Left ventricle myocardium inferior (tissue), 1 donor: ENCODE data around the gene ANKRD27. TPM values are rescaled to one million over a fixed set of nuclear protein-coding genes. Genes with fewer than 3 reads are reported as not detected.

Source experiments
- DNase-seq: peaks from one replicate; pipeline ENCODE4 v3.0.0-alpha.2; 2020
- H3K27ac ChIP-seq: fragments of 200-600 bp; replicated peaks from 2 replicates; pipeline ENCODE4 v1.8.0; 2021
- H3K27me3 ChIP-seq: fragments of 200-600 bp; 2 replicates; pipeline ENCODE4 v1.8.0; 2021; ENCODE audit warnings: low read depth
- H3K36me3 ChIP-seq: fragments of 200-600 bp; 2 replicates; pipeline ENCODE4 v1.8.0; 2021
- H3K4me1 ChIP-seq: fragments of 200-600 bp; 2 replicates; pipeline ENCODE4 v1.8.0; 2021
- H3K4me3 ChIP-seq: fragments of 200-600 bp; 2 replicates; pipeline ENCODE4 v1.8.0; 2021; ENCODE audit warnings: mild to moderate bottlenecking, moderate library complexity
- H3K9me3 ChIP-seq: fragments of 200-600 bp; replicated peaks from 2 replicates; pipeline ENCODE4 v1.8.0; 2021
- CTCF ChIP-seq: fragments of 200-600 bp; IDR thresholded peaks from 2 replicates; pipeline ENCODE4 v1.8.0; 2021; ENCODE audit warnings: antibody characterized with exemption, mild to moderate bottlenecking, borderline replicate concordance
- intact Hi-C: fragments of 100-400 bp; cut with micrococcal nuclease; formaldehyde crosslinking; loops from one replicate; pipeline ENCODE4 v1.11.0; 2022
- total RNA-seq: library from RNA; stranded (reverse); fragmentation: NEBNext Ultra II Directional; extraction: Animal tissue kit (Norgen Biotek cat#: 25700); gene quantifications from one replicate; pipeline ENCODE4 v1.2.1, GENCODE V29; 2021
- donor health status: DM: no; HTN: yes; CAD: no; lungs with severe emphysema.

ANKRD27 gene
- total RNA-seq, 1 donor from 2014 or later: 18.0 TPM

DNA sequence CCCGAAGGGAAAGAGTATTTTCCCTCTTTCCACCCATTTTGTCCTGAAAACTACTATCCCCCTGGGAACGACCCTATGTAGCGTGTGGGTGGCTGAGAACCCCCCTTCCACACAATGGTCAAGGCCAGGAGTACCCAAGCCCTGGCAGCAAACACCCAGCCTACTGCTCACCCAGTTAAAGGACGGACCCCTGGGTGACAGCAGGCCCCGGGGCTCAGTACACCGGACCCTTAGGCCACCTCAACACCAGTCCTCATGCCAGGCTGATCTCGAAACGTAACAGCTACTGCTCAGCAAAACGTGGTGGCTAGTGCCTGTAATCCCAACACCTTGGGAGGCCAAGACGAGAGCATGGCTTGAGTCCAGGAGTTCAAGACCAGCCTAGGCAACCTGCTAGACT, 1.4 kb downstream of the ANKRD27 start:
- Histone ChIP-seq H3K9me3 (no peaks in the 10 kb centered on the region), H3K36me3 (peaks cover 11% of the 10 kb centered on the region), H3K27me3 (peaks cover 30% of the 10 kb centered on the region), H3K4me1 (peaks cover 88% of the 10 kb centered on the region), H3K27ac (peak overlapping the region; percentile 11), H3K4me3 (peak overlapping the region; percentile 94)
- intact Hi-C loops: no loop called here
- no peak for TF ChIP-seq CTCF
- no peak for DNase-seq

DNA sequence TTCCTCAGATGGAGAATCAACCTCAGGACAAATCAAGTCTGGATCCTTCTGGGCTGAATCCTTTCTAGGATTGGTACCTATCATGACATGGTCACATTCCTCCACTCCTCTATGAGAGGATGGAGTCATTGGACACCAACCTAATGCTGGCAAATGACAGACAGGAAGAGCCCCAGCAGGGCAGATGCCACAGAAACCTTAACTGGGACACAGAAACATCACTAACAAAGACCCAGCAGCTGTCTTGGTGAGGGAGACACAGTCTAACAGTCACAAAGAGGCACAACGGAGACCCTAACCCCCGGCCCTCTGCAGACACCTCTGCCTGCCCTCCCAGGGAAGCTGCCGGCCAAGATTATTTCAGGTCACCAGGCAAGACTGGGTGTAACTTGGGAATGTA, 2.1 kb downstream of the ANKRD27 start:
- Histone ChIP-seq H3K4me3 (no peak overlapping the region), H3K4me1 (peaks cover 92% of the 10 kb centered on the region)
- TF ChIP-seq CTCF: no peak

DNA sequence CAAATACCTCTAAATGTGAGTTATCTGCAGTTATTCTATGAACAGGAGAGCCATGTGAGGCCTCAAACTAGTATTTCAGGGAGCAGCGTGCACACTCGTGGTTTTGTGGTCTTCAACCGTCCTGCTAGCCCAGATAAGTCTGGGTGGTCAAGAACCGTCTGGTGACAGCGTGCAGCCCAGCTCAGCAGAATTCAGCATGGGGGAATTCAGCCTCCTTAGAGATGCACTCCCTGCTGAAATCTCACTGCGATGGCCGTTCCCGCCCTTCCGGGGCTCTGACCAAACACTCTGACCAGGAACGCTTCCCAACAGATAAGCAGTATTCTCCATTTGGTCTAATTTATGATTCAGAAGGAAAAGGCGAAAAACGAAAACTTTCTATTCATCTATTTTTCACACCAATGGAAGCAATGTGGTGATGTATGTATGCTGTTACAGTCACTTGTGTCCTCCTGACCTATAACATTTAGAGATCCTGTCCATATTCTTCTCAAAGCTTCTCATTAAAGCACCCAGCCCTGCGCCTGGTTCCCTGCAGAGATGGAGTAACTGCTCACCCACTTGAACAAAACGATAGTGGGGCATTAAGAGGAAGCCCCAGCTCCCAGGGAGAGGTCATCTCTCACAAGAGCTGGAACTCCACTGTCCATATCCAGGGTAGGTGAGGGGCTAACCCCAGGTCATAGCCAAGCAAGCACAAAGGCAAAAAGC, 2.9 kb downstream of the ANKRD27 start:
- intact Hi-C loops: no loop called here
- Histone ChIP-seq H3K9me3 (no peaks in the 10 kb centered on the region), H3K36me3 (peaks cover 12% of the 10 kb centered on the region), H3K4me3 (no peak overlapping the region), H3K4me1 (peaks cover 94% of the 10 kb centered on the region), H3K27me3 (peaks cover 14% of the 10 kb centered on the region), H3K27ac (no peak overlapping the region)
- DNase-seq: no peak
- TF ChIP-seq CTCF: no peak

More for the DNA sequence above, 2.1 kb downstream of the ANKRD27 start:
- DNase-seq: no peak
- Histone ChIP-seq H3K27ac (no peak overlapping the region), H3K9me3 (no peaks in the 10 kb centered on the region), H3K36me3 (peaks cover 11% of the 10 kb centered on the region), H3K27me3 (peaks cover 22% of the 10 kb centered on the region)
- intact Hi-C loops: no loop called here

- no peak for DNase-seq
- Histone ChIP-seq H3K9me3 (no peaks in the 10 kb centered on the region), H3K27ac (peak overlapping the region; percentile 35), H3K4me3 (no peak overlapping the region), H3K27me3 (no peaks in the 10 kb centered on the region), H3K4me1 (peaks cover 85% of the 10 kb centered on the region), H3K36me3 (peaks cover 17% of the 10 kb centered on the region)
- TF ChIP-seq CTCF: no peak
- intact Hi-C loops: no loop called here
These were observed 5.7 kb downstream of the ANKRD27 start for GRCh38 chr19:32669310-32669709.

GRCh38 chr19:32666084-32666483, 8.9 kb downstream of the ANKRD27 start:
- intact Hi-C loops: no loop called here
- no peaks in the 10 kb centered on the region for H3K27me3 ChIP-seq
- H3K36me3 ChIP-seq: peaks cover 13% of the 10 kb centered on the region
- H3K27ac ChIP-seq: peak overlapping the region; percentile 86
- H3K4me3 ChIP-seq: peak overlapping the region; percentile 60
- peaks cover 58% of the 10 kb centered on the region for H3K4me1 ChIP-seq
- no peak for TF ChIP-seq CTCF
- no peaks in the 10 kb centered on the region for H3K9me3 ChIP-seq
- DNase-seq: no peak
